ENCODE results near the gene NCAM2. TPM values are rescaled to one million over a fixed set of nuclear protein-coding genes. Genes with fewer than 3 reads are reported as not detected.

The NCAM2 gene
- total RNA-seq, 4 donors from 2014 or later: 3.2 to 9.1 (median 4.6) TPM

DNA sequence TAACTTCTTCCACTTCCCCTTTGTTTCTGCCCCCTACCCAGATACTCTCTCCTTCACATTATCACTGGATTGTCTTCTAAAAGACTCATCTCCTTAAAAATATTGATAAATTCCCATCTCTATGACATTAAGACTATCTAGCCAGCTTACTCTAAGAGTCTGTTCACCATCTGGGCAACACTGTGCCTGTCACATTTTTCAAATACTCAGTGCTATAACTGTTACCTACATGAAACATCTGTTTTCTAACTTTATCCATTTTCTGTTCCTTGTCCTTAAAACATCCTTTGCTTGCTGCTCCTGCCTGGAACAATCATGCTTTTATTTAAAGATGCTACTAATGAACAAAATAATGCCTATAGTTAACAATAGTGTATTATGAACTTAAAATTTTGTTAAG, 81.4 kb downstream of the NCAM2 start:
- H3K27me3 ChIP-seq: no peaks in the 10 kb centered on the region
- H3K4me1 ChIP-seq: no peaks in the 10 kb centered on the region
- no peak for ATAC-seq
- H3K9me3 ChIP-seq: peaks cover 0 to 3% (median 0%) of the 10 kb centered on the region in 3 donors
- no peak overlapping the region for H3K27ac ChIP-seq
- no peaks in the 10 kb centered on the region for H3K36me3 ChIP-seq
- TF ChIP-seq POLR2AphosphoS5 (IDR thresholded peaks at IDR 0.05): no peak
- no peak overlapping the region for H3K4me3 ChIP-seq

DNA sequence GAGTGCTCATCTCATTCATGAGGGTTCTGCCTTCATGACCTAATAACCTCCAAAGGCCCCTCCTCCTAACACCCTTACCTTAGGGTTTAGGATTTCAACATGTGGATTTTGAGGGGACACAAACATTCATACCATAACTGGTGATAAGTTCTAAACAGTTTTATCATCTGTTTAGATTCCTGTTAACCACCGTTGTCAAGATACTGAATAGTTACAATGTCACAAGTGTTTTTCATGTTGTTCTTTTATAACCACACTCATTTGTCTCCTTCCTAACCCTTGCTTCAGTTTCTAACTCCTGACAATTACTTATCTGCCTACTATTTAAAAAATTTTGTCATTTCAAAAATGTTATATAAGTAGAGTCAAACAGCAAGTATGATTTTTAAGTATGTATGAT, 86.0 kb downstream of the NCAM2 start:
- Histone ChIP-seq H3K27me3 (no peaks in the 10 kb centered on the region), H3K4me3 (no peak overlapping the region), H3K27ac (no peak overlapping the region), H3K4me1 (no peaks in the 10 kb centered on the region), H3K36me3 (no peaks in the 10 kb centered on the region), H3K9me3 (no peaks in the 10 kb centered on the region)
- no peak for TF ChIP-seq POLR2AphosphoS5 (IDR thresholded peaks at IDR 0.05)
- TF ChIP-seq, protein P1, sequence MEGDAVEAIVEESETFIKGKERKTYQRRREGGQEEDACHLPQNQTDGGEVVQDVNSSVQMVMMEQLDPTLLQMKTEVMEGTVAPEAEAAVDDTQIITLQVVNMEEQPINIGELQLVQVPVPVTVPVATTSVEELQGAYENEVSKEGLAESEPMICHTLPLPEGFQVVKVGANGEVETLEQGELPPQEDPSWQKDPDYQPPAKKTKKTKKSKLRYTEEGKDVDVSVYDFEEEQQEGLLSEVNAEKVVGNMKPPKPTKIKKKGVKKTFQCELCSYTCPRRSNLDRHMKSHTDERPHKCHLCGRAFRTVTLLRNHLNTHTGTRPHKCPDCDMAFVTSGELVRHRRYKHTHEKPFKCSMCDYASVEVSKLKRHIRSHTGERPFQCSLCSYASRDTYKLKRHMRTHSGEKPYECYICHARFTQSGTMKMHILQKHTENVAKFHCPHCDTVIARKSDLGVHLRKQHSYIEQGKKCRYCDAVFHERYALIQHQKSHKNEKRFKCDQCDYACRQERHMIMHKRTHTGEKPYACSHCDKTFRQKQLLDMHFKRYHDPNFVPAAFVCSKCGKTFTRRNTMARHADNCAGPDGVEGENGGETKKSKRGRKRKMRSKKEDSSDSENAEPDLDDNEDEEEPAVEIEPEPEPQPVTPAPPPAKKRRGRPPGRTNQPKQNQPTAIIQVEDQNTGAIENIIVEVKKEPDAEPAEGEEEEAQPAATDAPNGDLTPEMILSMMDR (IDR thresholded peaks at IDR 0.05): no peak
- no peak for TF ChIP-seq POLR2A (IDR thresholded peaks at IDR 0.05)
- TF ChIP-seq EP300 (IDR thresholded peaks at IDR 0.05): no peak
- ATAC-seq: no peak
- WGBS, 2 donors (ENCODE audit: low coverage in 1 of 2): 0 to 8% methylated on average over 1 of the region's 1 CpG

DNA sequence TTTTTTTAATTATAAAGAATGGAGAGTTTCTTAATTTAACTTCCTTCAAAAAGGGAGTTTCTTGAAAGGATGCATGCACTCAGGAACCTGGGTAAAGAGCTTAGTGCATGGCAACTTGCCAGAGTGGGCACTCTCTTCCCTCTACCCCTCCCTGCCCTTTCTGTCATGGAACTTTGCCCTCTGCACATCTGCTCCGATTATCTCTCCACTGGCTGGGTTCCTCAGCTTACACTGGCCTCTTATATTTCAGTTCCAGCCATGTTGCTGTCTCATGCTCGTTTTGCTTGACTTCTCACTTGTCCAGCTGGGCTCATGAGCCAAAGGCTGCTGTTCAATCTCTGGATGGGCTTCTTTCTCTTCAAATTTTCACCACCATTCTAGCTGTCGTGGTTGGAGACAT, 87.0 kb downstream of the NCAM2 start:
- no peak overlapping the region for H3K27ac ChIP-seq
- no peak for TF ChIP-seq POLR2AphosphoS5 (IDR thresholded peaks at IDR 0.05)
- no peak for TF ChIP-seq EP300 (IDR thresholded peaks at IDR 0.05)
- no peak for TF ChIP-seq POLR2A (IDR thresholded peaks at IDR 0.05)
- TF ChIP-seq, protein P1 (IDR thresholded peaks at IDR 0.05): no peak
- 54 to 58% methylated on average over 3 of the region's 3 CpGs for WGBS, 2 donors (ENCODE audit: low coverage in 1 of 2)
- H3K36me3 ChIP-seq: no peaks in the 10 kb centered on the region
- H3K9me3 ChIP-seq: no peaks in the 10 kb centered on the region
- H3K4me3 ChIP-seq: no peak overlapping the region
- ATAC-seq: no peak
- H3K27me3 ChIP-seq: no peaks in the 10 kb centered on the region
- no peaks in the 10 kb centered on the region for H3K4me1 ChIP-seq

DNA sequence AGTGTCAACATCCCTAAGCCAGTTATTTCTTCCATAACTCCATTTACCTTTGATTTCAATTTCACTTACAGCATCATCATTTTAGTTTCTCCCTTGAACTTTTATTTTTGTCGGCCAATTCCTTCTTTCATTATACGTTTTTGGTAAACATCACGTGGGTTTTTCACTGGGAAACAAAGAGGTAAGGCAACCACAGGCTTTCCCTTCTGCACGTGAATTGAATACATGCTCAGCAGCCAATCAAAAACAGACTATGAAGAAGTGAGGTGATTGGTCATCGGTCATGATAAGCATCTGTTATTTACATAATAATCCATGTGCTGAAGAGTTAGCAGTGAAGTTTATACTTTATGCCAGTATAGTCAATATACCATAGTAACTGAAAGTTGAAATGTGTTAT, 98.7 kb downstream of the NCAM2 start:
- Histone ChIP-seq H3K9me3 (no peaks in the 10 kb centered on the region), H3K27ac (no peak overlapping the region), H3K4me1 (no peaks in the 10 kb centered on the region), H3K36me3 (no peaks in the 10 kb centered on the region), H3K4me3 (no peak overlapping the region), H3K27me3 (no peaks in the 10 kb centered on the region)
- WGBS, 2 donors (ENCODE audit: low coverage in 1 of 2): 68 to 75% methylated on average over 5 of the region's 5 CpGs
- ATAC-seq: no peak
- TF ChIP-seq EP300 (IDR thresholded peaks at IDR 0.05): no peak
- TF ChIP-seq POLR2A (IDR thresholded peaks at IDR 0.05): no peak
- no peak for TF ChIP-seq POLR2AphosphoS5 (IDR thresholded peaks at IDR 0.05)
- TF ChIP-seq, protein P1 (IDR thresholded peaks at IDR 0.05): no peak

DNA sequence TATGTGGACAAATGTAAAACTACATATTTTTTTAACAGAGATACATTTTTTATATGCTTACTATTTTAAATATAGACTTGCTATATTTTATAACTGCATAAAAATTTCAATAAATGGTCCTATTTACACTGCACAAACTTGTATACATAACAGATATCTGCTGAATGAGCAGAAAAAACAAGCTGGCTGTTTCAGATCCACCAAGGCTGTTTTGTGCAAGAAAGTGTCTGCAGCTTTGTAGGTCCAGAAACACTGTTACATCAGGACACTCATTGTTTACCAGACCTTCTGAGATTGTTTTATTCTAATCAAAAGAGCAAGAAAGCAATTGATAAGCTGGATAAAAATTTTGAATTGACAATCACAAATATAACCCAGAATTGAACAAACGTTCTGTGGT, 99.3 kb downstream of the NCAM2 start:
- no peaks in the 10 kb centered on the region for H3K36me3 ChIP-seq
- 25 to 55% methylated on average over 1 of the region's 1 CpG for WGBS, 2 donors (ENCODE audit: low coverage in 1 of 2)
- no peaks in the 10 kb centered on the region for H3K27me3 ChIP-seq
- H3K4me1 ChIP-seq: no peaks in the 10 kb centered on the region
- TF ChIP-seq EP300 (IDR thresholded peaks at IDR 0.05) (no peak), POLR2A (IDR thresholded peaks at IDR 0.05) (no peak), POLR2AphosphoS5 (IDR thresholded peaks at IDR 0.05) (no peak)
- TF ChIP-seq, protein P1 (IDR thresholded peaks at IDR 0.05): no peak
- H3K4me3 ChIP-seq: no peak overlapping the region
- no peaks in the 10 kb centered on the region for H3K9me3 ChIP-seq
- H3K27ac ChIP-seq: no peak overlapping the region
- ATAC-seq: no peak
